GM23338 (cell line): ENCODE results near the gene CDCA7.

ENCODE experiments used
- CTCF ChIP-seq, 2 experiments: fragments of 200-600 bp in 1 of 2; sonication (generic) in 1 of 2; conservative IDR thresholded peaks; 2 replicates each; pipeline versions ENCODE4 v1.5.1 to v1.6.1; 2016 to 2017; ENCODE audit warnings: antibody characterized with exemption in 2 of 2, low read depth in 2 of 2, mild to moderate bottlenecking in 2 of 2, moderate library complexity in 1 of 2
- EZH2 ChIP-seq: fragments of 200-600 bp; sonication (generic); IDR thresholded peaks from one replicate; pipeline ENCODE4 v1.8.0; 2017; ENCODE audit warnings: antibody characterized with exemption, mild to moderate bottlenecking, low read depth; ENCODE audit not compliant: unreplicated experiment
- POLR2AphosphoS5 ChIP-seq: IDR thresholded peaks from 2 replicates; pipeline ENCODE4 v1.6.1; 2016; ENCODE audit warnings: antibody characterized with exemption, low read depth
- REST ChIP-seq: IDR thresholded peaks from one replicate; pipeline ENCODE4 v1.6.1; 2018; ENCODE audit warnings: antibody characterized with exemption; ENCODE audit not compliant: unreplicated experiment
- ZNF114 ChIP-seq: fragments of 250-450 bp; sonication (Bioruptor Pico); IDR thresholded peaks from 2 replicates; pipeline ENCODE4 v1.5.0; 2020; ENCODE audit warnings: mild to moderate bottlenecking, moderate library complexity

GRCh38 chr2:173326806-173327205 lies 27.9 kb upstream of the CDCA7 start:
- no peak for TF ChIP-seq CTCF (conservative IDR thresholded peaks at IDR 0.05; ENCODE audit: low read depth in 2 of 2)
- no peak for TF ChIP-seq EZH2
- no peak for TF ChIP-seq POLR2AphosphoS5
- TF ChIP-seq ZNF114 (CRISPR knock-in tag) = no peak
- no peak for TF ChIP-seq REST
